ENCODE results near the gene CDH13.

GRCh38 chr16:82881516-82881915 is 254.7 kb downstream of the CDH13 start:
- TF ChIP-seq, protein P1, sequence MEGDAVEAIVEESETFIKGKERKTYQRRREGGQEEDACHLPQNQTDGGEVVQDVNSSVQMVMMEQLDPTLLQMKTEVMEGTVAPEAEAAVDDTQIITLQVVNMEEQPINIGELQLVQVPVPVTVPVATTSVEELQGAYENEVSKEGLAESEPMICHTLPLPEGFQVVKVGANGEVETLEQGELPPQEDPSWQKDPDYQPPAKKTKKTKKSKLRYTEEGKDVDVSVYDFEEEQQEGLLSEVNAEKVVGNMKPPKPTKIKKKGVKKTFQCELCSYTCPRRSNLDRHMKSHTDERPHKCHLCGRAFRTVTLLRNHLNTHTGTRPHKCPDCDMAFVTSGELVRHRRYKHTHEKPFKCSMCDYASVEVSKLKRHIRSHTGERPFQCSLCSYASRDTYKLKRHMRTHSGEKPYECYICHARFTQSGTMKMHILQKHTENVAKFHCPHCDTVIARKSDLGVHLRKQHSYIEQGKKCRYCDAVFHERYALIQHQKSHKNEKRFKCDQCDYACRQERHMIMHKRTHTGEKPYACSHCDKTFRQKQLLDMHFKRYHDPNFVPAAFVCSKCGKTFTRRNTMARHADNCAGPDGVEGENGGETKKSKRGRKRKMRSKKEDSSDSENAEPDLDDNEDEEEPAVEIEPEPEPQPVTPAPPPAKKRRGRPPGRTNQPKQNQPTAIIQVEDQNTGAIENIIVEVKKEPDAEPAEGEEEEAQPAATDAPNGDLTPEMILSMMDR (IDR thresholded peaks at IDR 0.05), result no peak
- TF ChIP-seq POLR2A (IDR thresholded peaks at IDR 0.05), result no peak

Measured in thyroid gland (tissue), 4 donors.